GM10266 (cell line): ENCODE results near the gene BIRC2.
"Not testable (repeated sequence)": the region's sequence is repeated elsewhere in the genome, so short reads cannot be mapped to it uniquely, and the experiment has no call there.

Experiments used
- DNase-seq: peaks from one replicate; pipeline ENCODE4 v3.0.0; 2012; ENCODE audit errors: extremely low spot score
- TF ChIP-seq, protein P1 (sequence below): IDR thresholded peaks from 2 replicates; pipeline ENCODE4 v1.5.1; 2012; ENCODE audit warnings: mild to moderate bottlenecking, low read depth; ENCODE audit not compliant: control insufficient read depth, insufficient read depth; ENCODE audit errors: missing control alignments

The BIRC2 gene

GRCh38 chr11:102346748-102347461 lies at the start of gene BIRC2:
Gene BIRC2, plus strand, starts transcription at chr11:102347214. Its CDS starts 2,641 bp downstream, at chr11:102349855.
- peak; percentile 83 for DNase-seq
- TF ChIP-seq, protein P1, sequence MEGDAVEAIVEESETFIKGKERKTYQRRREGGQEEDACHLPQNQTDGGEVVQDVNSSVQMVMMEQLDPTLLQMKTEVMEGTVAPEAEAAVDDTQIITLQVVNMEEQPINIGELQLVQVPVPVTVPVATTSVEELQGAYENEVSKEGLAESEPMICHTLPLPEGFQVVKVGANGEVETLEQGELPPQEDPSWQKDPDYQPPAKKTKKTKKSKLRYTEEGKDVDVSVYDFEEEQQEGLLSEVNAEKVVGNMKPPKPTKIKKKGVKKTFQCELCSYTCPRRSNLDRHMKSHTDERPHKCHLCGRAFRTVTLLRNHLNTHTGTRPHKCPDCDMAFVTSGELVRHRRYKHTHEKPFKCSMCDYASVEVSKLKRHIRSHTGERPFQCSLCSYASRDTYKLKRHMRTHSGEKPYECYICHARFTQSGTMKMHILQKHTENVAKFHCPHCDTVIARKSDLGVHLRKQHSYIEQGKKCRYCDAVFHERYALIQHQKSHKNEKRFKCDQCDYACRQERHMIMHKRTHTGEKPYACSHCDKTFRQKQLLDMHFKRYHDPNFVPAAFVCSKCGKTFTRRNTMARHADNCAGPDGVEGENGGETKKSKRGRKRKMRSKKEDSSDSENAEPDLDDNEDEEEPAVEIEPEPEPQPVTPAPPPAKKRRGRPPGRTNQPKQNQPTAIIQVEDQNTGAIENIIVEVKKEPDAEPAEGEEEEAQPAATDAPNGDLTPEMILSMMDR, result peak; percentile 90

DNA sequence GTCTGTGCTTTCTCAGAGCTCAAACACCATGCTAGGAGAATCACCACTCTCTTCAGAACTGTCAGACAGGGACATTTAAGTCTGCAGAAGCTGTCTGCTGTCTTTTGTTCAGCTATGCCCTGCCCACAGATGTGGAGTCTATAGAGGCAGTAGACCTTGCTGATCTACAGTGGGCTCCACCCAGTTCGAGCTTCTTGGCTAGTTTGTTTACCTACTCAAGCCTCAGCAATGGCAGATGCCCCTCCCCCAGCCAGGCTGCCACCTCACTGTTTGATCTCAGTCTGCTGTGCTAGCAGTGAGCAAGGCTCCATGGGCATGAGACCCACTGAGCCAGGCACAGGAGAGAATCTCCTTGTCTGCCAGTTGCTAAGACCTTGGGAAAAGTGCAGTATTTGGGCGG lies 46.2 kb upstream of the BIRC2 start:
- not testable (repeated sequence) for DNase-seq

GRCh38 chr11:102302241-102302640 lies 44.8 kb upstream of the BIRC2 start:
- DNase-seq, result no peak
- TF ChIP-seq, protein P1, result no peak

DNA sequence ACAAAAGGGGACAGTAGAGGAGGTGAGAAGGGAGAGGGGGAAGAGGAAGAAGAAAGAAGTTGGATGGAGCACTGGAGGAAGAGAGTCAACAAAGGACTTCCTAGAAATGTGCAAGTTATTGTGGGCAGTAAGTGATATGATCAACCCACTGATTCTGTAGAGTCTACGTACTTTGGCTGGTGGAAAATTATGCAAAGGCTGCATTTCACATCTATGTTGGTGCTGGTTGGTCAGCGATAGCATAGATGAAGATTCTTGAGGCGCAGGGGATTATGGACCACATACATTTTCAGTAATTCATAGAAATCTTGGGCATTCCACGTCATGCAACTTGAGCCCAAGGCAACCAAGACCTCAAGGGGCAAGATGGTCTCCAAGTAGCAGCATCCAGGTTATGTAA lies 42.3 kb upstream of the BIRC2 start:
- DNase-seq, result no peak
- TF ChIP-seq, protein P1, result no peak

DNA sequence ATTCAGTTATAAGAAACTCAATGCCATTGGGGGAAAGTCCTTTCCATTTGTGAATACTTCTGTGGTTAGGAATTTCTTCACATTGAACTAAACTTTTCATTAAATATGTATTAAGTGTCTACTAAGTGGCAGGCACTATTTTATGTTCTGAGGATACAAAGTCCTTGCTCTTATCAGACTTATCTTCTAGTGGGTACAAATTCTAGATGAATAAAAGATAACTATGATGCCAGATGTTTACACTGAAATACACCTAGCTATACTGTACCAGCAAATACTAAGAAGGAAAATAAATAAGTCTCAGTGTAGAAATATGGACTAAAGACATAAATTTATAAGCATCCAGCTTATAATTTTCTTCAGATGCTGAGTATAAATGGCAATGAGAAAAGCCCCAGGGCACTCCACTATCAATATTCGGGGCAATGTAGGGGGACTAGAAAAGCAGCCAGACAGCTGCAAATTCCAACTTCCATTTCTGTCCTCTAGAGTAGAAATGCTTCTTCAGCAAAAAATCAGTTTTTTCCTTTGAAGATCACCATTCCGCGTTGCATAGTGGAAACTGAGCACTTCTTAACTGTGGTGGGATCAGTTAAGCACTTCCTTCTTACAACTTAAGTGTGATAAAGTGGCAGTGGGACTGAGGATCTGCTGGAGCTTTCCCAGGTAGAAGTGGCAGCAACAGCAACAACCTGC lies 41.5 kb upstream of the BIRC2 start:
- TF ChIP-seq, protein P1, result no peak
- no peak for DNase-seq

GRCh38 chr11:102306048-102306597 lies 40.9 kb upstream of the BIRC2 start:
- DNase-seq, result no peak
- TF ChIP-seq, protein P1, result no peak

GRCh38 chr11:102306817-102307726 lies 39.9 kb upstream of the BIRC2 start:
- TF ChIP-seq, protein P1, result no peak
- no peak for DNase-seq
